ENCODE data around the gene U2AF2.
A peak's percentile ranks its signal among the peaks of the same experiment; 100 is the strongest.

U2AF2 gene

GRCh38 chr19:55677572-55678028, 22.8 kb downstream of the U2AF2 start:
- H3K4me3 ChIP-seq (ENCODE audit: low read depth, low read length) = no peak overlapping the region
- TF ChIP-seq CTCF (IDR thresholded peaks at IDR 0.05; ENCODE audit: low read depth, low read length) = no peak
- in situ Hi-C loops (cut with HindIII; ENCODE audit: low sequenced_read_pairs) = no loop called here
- DNase-seq (ENCODE audit: low read depth, low spot score) = no peak

GRCh38 chr19:55678121-55678671, 23.4 kb downstream of the U2AF2 start:
- H3K4me3 ChIP-seq (ENCODE audit: low read depth, low read length) = no peak overlapping the region
- DNase-seq (ENCODE audit: low read depth, low spot score) = no peak
- TF ChIP-seq CTCF (IDR thresholded peaks at IDR 0.05; ENCODE audit: low read depth, low read length) = no peak
- in situ Hi-C loops (cut with HindIII; ENCODE audit: low sequenced_read_pairs) = no loop called here

GRCh38 chr19:55679343-55680257, 24.8 kb downstream of the U2AF2 start:
- TF ChIP-seq CTCF (IDR thresholded peaks at IDR 0.05; ENCODE audit: low read depth, low read length) = no peak
- DNase-seq (ENCODE audit: low read depth, low spot score) = no peak
- no peak overlapping the region for H3K4me3 ChIP-seq (ENCODE audit: low read depth, low read length)
- in situ Hi-C loops (cut with HindIII; ENCODE audit: low sequenced_read_pairs) = no loop called here

DNA sequence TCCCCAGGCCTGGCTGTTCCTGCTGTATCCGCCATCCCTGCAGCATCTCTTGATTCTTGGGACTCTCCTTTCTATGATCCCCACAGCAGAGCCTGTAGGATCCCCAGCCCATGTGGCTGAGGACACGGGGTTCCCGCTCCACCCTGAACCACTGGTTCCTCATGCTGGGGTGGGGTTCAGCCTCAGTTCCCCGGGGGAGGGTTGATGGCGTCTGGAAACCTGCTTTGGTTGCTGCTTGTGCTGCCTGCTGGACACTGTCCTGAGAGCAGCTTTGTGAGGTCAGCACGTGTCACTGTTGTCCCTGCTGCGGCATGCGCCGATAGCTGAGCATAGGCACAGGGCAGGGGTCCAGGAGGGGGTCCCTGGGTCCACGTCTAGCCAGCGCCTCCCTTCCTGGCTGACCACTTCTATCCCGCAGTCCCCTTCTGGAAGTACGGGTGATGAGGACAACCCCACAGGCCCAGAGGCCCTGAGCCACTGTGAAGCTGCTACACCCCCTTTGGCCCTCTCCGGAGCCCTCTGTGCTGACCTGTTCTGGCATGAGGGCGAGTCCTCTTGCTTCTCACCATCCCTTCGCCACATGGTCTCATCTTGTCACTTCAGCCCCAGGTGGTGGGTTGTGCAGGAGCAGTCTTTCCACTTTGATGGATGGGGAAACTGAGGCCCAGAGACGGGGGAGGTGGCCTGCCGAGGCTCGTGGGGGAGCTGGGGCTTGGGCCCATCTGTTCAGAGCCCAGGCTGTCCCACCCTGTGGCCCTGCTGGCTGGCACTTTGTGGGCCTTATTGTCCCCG, 25.7 kb downstream of the U2AF2 start:
- in situ Hi-C loops (cut with HindIII; ENCODE audit: low sequenced_read_pairs) = no loop called here
- TF ChIP-seq CTCF (IDR thresholded peaks at IDR 0.05; ENCODE audit: low read depth, low read length) = no peak
- DNase-seq (ENCODE audit: low read depth, low spot score) = no peak
- no peak overlapping the region for H3K4me3 ChIP-seq (ENCODE audit: low read depth, low read length)

GRCh38 chr19:55681131-55682092, 26.6 kb downstream of the U2AF2 start:
- no peak overlapping the region for H3K4me3 ChIP-seq (ENCODE audit: low read depth, low read length)
- in situ Hi-C loops (cut with HindIII; ENCODE audit: low sequenced_read_pairs) = no loop called here
- peak; percentile 16 for DNase-seq (ENCODE audit: low read depth, low spot score)
- TF ChIP-seq CTCF (IDR thresholded peaks at IDR 0.05; ENCODE audit: low read depth, low read length) = no peak
